Stimulated activated CD4-positive, alpha-beta T cell treated with anti-CD3 and anti-CD28 coated beads, Interleukin-4, amount 100 ng/mL, for 48 hours (primary cell): ENCODE measurements around the gene GNLY.
"Not testable (repeated sequence)": the region's sequence is repeated elsewhere in the genome, so short reads cannot be mapped to it uniquely, and the experiment has no call there.

ENCODE experiments used
- DNase-seq, 2 donors: peaks; one replicate each; pipeline ENCODE4 v3.0.0-alpha.2; 2020; ENCODE audit warnings: low read depth in 2 of 2

The GNLY gene

GRCh38 chr2:85708641-85709040 is 14.5 kb downstream of the GNLY start:
- DNase-seq = no peak

GRCh38 chr2:85709401-85709811 is 15.2 kb downstream of the GNLY start:
- no peak for DNase-seq

- DNase-seq = no peak
These were observed 16.8 kb downstream of the GNLY start for GRCh38 chr2:85710687-85711577.

- DNase-seq = no peak
These were observed 17.5 kb downstream of the GNLY start for GRCh38 chr2:85711578-85712060.

- DNase-seq = no peak
These were observed 18.2 kb downstream of the GNLY start for GRCh38 chr2:85712336-85712735.

- no peak for DNase-seq
These were observed 18.9 kb downstream of the GNLY start for GRCh38 chr2:85712849-85713612.

DNA sequence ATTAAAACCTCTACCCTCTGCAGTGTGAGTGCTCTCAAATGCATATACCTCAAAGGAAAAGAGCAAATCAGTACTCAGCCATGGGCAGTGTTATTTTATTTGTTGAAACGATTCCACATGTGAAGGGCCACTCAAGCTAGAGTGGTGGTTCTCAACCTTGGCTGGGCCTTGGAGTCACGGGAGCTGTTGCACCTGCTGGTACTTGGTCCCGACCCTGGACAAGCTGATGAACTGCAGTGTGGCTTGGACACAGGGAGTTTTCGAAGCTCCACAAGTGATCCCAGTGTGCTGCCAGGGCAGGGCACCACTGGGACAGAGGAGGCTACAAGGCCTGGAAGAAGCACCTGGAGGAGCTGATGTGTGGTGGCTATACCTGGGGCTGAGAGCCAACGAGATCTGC is 19.7 kb downstream of the GNLY start:
- DNase-seq = no peak

GRCh38 chr2:85714421-85714820 is 20.3 kb downstream of the GNLY start:
- DNase-seq = not testable (repeated sequence)

- DNase-seq = no peak
These were observed 20.7 kb downstream of the GNLY start for GRCh38 chr2:85714841-85715240.

- DNase-seq = no peak
These were observed 22.3 kb downstream of the GNLY start for GRCh38 chr2:85716346-85716914.

DNA sequence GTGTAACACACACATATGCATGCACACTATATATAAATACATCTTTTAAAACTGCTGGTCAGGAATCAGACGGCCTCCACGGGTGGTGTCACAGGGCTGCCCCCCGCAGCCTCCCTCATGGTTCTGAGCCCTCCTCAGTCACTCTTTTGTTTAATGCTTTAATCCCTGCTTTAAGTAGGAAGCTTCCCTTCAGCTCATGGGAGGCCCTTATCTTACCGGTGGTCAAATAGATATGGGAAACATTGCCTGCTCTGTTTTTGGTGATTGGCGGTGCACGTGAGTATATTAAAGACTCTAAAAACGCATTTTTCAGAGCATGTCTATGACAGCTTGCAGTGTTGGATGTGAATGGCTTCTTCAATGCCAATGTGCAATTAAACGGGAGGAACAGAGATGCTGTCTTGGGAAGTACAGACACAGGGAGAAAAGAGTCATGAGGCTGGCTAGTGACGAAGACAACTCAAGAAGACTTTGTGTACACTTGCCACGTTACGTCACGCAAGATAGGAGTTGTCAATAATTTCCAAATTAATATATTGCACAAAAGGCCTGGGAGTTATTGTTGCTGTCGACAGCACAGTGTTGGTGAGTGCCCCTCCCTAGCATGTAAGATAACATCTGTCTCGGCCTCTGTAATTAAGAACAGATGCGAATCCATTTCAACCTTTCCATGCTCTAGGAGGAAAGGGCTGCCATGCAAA is 23.3 kb downstream of the GNLY start:
- DNase-seq = no peak

- DNase-seq = no peak
These were observed 23.8 kb downstream of the GNLY start for GRCh38 chr2:85718009-85718391.

DNA sequence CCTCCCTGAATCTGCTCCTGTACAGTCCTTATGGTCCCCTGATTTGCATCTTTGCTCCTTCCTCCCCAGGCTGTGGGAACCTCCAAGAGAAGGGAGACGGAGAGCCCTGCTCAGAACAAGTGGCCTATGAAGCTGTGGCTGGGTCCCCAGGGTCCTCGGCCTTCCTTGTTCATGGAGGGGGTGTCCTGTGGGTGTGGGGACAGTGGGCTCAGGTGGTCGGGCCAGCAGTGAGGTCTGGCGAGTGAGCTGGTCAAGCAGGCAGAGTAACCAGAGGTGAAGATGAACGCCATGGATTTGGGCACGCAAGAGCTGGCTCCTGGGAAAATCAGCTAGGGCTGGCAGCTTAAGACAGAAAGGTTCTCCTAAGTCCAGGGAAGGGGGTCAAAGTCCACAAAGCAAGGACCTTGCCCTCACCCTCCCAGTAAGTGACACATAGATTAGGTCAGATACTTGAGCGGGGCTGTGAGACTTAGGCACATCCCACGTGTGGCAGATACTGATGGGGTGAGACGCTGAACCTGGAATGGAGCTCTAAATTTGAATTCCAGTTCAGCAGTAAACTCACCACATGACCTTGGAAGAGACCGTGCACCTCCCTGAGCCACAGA is 24.8 kb downstream of the GNLY start:
- DNase-seq = no peak

- DNase-seq = no peak
These were observed 25.6 kb downstream of the GNLY start for GRCh38 chr2:85719609-85720240.

- DNase-seq = no peak
These were observed 26.4 kb downstream of the GNLY start for GRCh38 chr2:85720533-85720932.

DNA sequence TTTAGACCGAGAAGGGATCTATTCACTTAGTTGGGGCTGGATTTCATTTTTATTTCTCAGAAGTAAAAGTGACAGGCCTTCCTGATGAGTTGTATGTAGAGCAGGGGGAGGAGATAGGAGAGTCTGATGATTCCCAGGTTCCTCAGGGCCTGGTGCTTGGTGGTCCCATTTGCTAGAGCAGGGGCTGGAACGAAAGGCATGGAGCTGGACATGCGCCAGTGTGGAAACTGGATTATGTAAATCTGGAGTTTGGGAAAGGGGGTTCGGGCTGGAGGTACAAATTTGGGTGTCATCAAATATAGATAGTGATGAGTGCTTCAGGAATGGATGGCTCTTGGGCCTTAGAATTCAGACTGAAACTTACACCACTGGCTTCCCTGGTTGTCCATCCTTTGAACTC is 27.5 kb downstream of the GNLY start:
- no peak for DNase-seq

DNA sequence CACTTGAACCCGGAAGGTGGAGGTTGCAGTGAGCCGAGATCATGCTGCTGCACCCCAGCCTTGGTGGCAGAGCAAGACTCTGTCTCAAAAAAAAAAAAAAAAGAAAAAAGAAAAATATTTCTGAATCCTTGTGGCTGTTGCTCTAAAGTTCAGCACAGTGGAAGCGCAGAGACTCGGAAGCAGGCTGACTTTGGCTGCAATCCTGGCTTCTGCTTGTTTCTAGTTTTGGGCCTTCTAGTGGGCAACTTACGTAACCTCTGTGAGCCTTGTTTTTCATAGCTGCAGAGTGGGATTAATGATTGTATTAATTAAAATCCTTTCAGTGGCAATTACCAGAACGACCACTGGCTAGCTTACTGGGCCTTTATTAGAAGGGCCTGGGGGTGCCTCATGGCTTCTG is 28.4 kb downstream of the GNLY start:
- no peak for DNase-seq

DNA sequence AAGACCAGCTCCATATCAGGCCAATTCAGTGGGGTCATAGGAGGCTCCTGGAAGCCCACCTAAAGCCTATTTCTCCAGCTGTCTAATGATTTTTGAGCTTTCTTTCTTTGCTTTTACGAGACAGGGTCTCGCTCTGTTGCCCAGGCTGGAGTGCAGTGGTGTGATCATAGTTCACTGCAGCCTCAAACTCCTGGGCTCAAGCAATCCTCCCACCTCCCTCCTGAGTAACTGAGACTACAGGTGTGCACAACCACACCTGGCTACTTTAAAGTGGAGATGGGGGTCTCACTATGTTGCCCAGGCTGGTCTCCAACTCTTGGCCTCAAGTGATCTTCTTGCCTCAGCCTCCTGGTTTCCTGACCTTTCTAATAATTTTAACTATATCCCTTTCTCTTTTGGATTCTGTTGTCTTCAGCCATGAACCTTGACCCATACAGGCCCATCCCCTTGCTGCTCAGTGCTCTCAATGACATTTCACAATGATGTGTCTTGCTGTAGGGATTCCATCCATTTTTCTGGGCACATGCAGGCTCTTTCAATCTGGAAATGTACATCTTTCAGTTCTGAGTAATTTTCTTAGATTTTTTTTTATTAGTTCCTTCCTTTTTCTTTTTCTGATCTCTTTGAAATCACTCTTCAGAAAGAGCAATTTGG is 29.7 kb downstream of the GNLY start:
- no peak for DNase-seq

DNA sequence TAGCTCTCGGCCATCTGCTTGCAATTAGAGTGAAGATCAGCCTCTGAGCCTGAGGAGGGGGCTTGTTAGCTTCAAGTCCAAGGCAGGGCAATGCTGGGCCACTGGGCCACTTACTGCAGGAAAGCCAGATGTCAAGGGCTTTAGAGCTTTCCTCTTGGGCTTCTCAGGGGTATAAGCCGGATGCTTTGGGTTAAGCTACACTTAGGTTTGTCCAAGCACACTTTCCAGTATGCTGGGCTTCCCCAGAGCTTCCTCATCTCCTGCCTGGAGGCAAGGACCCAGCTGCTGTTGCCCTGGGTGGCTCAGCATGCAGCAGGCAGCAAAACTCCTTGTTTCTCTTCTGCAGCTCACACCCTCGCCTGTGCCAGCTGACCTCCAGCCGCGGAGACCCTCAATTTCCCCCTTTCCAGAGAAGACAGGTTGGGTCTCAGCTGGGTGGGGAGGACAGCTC is 30.6 kb downstream of the GNLY start:
- no peak for DNase-seq

- DNase-seq = no peak
These were observed 31.3 kb downstream of the GNLY start for GRCh38 chr2:85725451-85725850.
